Left lobe of liver (tissue), 2 donors: ENCODE results near the gene RANBP9. TPM values are rescaled to one million over a fixed set of nuclear protein-coding genes. Genes with fewer than 3 reads are reported as not detected.

ENCODE experiments used
- ATAC-seq: fragments of 200-7000 bp; cut with Tn5 transposase; one replicate; pipeline ENCODE4 v1.9.1; 2020; ENCODE audit warnings: mild to moderate bottlenecking, moderate library complexity
- DNase-seq: peaks from one replicate; pipeline ENCODE4 v3.0.0-alpha.2; 2020; ENCODE audit warnings: low spot score
- total RNA-seq: library from RNA; stranded (reverse); gene quantifications from one replicate; pipeline ENCODE4 v1.2.1, GENCODE V29; 2021
- donor health status: DM: no; HTN: no; CAD: no; lungs with moderate emphysema.
- donor health status: DM: no; HTN: yes; CAD: no.

Gene RANBP9
- 15.5 TPM for total RNA-seq

- peak; percentile 92 for DNase-seq
- peak; percentile 86 for ATAC-seq
These were observed at the start of gene RANBP9 for GRCh38 chr6:13711733-13712598. RANBP9 (minus strand) TSS chr6:13711835; CDS start chr6:13711505, 330 bp downstream.

- ATAC-seq: peak; percentile 37
These were observed 49.0 kb upstream of the RANBP9 start for GRCh38 chr6:13760307-13761304.

GRCh38 chr6:13759025-13759424 lies 47.4 kb upstream of the RANBP9 start:
- no peak for ATAC-seq
- DNase-seq: no peak

More at GRCh38 chr6:13760307-13761304, 49.0 kb upstream of the RANBP9 start:
- DNase-seq: no peak

- no peak for ATAC-seq
- DNase-seq: no peak
These were observed 43.0 kb upstream of the RANBP9 start for GRCh38 chr6:13754644-13755043.

- no peak for DNase-seq
- no peak for ATAC-seq
These were observed 32.1 kb upstream of the RANBP9 start for GRCh38 chr6:13743736-13744127.

- DNase-seq: no peak
- no peak for ATAC-seq
These were observed 31.5 kb upstream of the RANBP9 start for GRCh38 chr6:13742961-13743735.

- DNase-seq: no peak
- ATAC-seq: no peak
These were observed 29.7 kb upstream of the RANBP9 start for GRCh38 chr6:13741365-13741764.

- DNase-seq (no peak), ATAC-seq (no peak)
These were observed 23.4 kb upstream of the RANBP9 start for GRCh38 chr6:13735031-13735430.

- DNase-seq: peak; percentile 79
These were observed 21.7 kb upstream of the RANBP9 start for GRCh38 chr6:13733178-13733887.

GRCh38 chr6:13730704-13731103 lies 19.1 kb upstream of the RANBP9 start:
- DNase-seq (no peak), ATAC-seq (no peak)

More at GRCh38 chr6:13733178-13733887, 21.7 kb upstream of the RANBP9 start:
- peak; percentile 93 for ATAC-seq

GRCh38 chr6:13729891-13730290 lies 18.3 kb upstream of the RANBP9 start:
- ATAC-seq: no peak
- DNase-seq: no peak

GRCh38 chr6:13725570-13725969 lies 13.9 kb upstream of the RANBP9 start:
- no peak for DNase-seq
- no peak for ATAC-seq

GRCh38 chr6:13725052-13725451 lies 13.4 kb upstream of the RANBP9 start:
- DNase-seq: no peak
- no peak for ATAC-seq

GRCh38 chr6:13724182-13724581 lies 12.5 kb upstream of the RANBP9 start:
- DNase-seq (no peak), ATAC-seq (no peak)

- DNase-seq (no peak), ATAC-seq (no peak)
These were observed 11.2 kb upstream of the RANBP9 start for GRCh38 chr6:13722880-13723279.

- no peak for ATAC-seq
- DNase-seq: no peak
These were observed 6.5 kb upstream of the RANBP9 start for GRCh38 chr6:13718123-13718458.

GRCh38 chr6:13716955-13717295 lies 5.3 kb upstream of the RANBP9 start:
- DNase-seq (no peak), ATAC-seq (no peak)

GRCh38 chr6:13716225-13716954 lies 4.8 kb upstream of the RANBP9 start:
- ATAC-seq (no peak), DNase-seq (no peak)

- ATAC-seq (no peak), DNase-seq (no peak)
These were observed 3.8 kb upstream of the RANBP9 start for GRCh38 chr6:13715444-13715883.

GRCh38 chr6:13712599-13712898 lies 914 bp upstream of the RANBP9 start:
- no peak for DNase-seq
- ATAC-seq: no peak
